ENCODE data around the gene CLEC16A.
A peak's percentile ranks its signal among the peaks of the same experiment; 100 is the strongest.
"Not testable (repeated sequence)": the region's sequence is repeated elsewhere in the genome, so short reads cannot be mapped to it uniquely, and the experiment has no call there.

Gene CLEC16A

DNA sequence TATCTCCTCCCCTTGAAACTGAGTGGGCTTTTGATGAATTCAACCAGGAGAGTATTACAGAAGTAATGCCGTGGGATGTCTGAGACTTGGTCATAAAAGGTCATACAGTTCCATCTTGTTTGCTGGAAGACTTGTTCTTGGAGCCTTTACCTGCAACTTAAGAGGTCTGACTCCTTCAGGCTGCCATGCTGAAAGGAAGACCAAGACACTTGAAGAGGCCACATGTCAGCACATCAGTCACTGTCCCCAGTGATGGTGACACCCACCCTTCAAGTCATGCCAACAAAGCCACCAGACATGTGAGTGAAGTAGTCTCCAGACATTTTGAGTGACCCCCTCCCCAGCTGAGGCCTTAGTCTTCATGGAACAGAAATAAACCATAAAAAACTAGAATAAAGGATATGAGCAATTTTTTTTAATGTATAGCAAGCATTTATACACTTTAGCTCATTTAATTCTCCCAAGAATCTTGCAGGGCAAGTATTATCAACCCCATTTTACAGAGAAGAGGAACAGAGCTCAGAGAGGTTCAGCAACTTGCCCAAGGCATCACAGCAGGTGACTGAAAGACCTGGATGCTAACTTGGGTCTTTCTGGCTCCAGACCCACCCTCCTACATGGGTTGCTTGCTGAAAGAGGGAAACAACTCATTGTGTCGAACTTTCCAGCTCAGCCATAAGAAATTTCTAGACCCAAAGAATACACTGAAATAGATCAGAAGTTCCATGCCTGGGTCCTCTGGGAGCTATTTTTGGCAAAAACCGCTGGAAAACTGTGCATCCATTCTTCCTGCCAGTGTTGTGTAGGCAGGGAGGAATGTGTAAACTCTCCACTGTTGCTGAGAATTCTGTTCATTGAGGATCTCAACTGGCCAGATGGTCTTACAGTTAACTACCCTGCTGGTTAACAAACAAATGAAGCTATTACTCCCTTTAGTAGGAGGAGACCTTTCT is 273.6 kb downstream of the CLEC16A start:
- intact Hi-C loops (cut with DNase I; ENCODE audit: low total_unique reads) = no loop called here
- no peak overlapping the region for H3K4me3 ChIP-seq
- no peak overlapping the region for H3K27ac ChIP-seq
- H3K9me3 ChIP-seq = peaks cover 2 to 23% (median 10%) of the 10 kb centered on the region in 3 donors
- no peak for TF ChIP-seq CTCF (IDR thresholded peaks at IDR 0.05)
- peaks cover 0 to 3% of the 10 kb centered on the region in 2 donors for H3K27me3 ChIP-seq
- DNase-seq = no peak
- H3K4me1 ChIP-seq = no peaks in the 10 kb centered on the region
- no peaks in the 10 kb centered on the region for H3K36me3 ChIP-seq

DNA sequence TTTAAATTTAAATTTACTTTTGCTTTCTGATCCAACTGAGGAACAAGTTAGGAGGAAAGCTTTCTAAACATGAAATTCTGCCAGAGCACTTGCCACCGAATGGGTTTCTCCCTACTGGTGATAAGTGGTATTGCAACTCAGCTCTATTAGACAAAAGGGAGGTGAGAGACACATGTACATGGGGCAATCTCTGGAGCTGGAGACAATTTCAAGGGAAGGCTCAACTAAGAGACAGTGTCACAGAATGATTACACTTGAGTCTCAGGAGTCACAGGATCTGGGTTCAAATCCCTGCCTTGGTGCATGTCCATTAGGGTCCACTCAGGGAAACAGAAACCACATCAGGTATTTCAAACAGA is 274.2 kb downstream of the CLEC16A start:
- H3K36me3 ChIP-seq = no peaks in the 10 kb centered on the region
- peaks cover 2 to 23% (median 10%) of the 10 kb centered on the region in 3 donors for H3K9me3 ChIP-seq
- no peak overlapping the region for H3K4me3 ChIP-seq
- DNase-seq = no peak
- intact Hi-C loops (cut with DNase I; ENCODE audit: low total_unique reads) = no loop called here
- no peaks in the 10 kb centered on the region for H3K27me3 ChIP-seq
- no peak overlapping the region for H3K27ac ChIP-seq
- H3K4me1 ChIP-seq = no peaks in the 10 kb centered on the region
- TF ChIP-seq CTCF (IDR thresholded peaks at IDR 0.05) = peak in 1 of 2 experiments; percentile 20

DNA sequence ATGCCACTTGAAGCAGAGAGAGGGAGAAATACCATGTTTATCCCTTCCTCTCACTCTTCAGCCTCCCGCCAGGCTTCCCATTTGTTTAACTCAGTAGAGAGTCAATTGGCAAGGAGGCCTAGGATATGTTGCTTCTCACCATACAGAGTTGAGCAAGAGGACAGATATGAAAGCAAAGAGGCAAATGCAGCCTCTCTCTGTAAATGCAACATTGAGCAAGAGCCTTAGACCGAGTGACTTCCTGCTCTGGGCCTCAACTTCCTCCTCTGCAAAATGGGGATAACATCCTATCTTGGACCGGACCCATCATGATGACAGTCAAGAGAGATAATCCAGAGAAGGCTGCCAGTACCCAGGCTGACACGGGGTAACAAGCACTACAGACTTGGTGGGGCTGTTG is 274.8 kb downstream of the CLEC16A start:
- no peak overlapping the region for H3K27ac ChIP-seq
- DNase-seq = no peak
- H3K27me3 ChIP-seq = no peaks in the 10 kb centered on the region
- H3K9me3 ChIP-seq = peaks cover 2 to 23% (median 10%) of the 10 kb centered on the region in 3 donors
- intact Hi-C loops (cut with DNase I; ENCODE audit: low total_unique reads) = no loop called here
- H3K36me3 ChIP-seq = no peaks in the 10 kb centered on the region
- H3K4me3 ChIP-seq = no peak overlapping the region
- no peak for TF ChIP-seq CTCF (IDR thresholded peaks at IDR 0.05)
- peaks cover 0 to 5% (median 0%) of the 10 kb centered on the region in 4 donors for H3K4me1 ChIP-seq

DNA sequence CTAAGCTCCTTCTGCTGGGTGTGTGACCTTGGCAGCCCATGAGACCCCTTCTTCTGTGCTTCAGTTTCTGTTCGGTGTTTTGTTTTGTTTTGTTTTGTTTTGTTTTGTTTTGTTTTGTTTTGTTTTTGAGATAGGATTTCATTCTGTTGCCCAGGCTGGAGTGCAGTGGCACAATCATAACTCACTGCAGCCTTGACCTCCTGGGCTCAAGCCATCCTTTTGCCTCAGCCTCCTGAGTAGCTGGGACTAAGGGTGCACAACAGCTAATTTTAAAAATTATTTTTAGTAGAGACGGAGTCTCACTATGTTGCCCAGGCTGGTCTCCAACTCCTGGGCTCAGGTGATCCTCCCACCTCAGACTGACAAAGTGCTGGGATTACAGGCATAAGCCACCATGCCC is 276.1 kb downstream of the CLEC16A start:
- H3K27me3 ChIP-seq; H3K27ac ChIP-seq; DNase-seq; intact Hi-C loops (cut with DNase I; ENCODE audit: low total_unique reads); H3K36me3 ChIP-seq; H3K4me3 ChIP-seq: not testable (repeated sequence)
- H3K4me1 ChIP-seq = peaks cover 0 to 18% (median 3%) of the 10 kb centered on the region in 4 donors
- H3K9me3 ChIP-seq = peaks cover 2 to 23% (median 10%) of the 10 kb centered on the region in 3 donors

GRCh38 chr16:11224096-11224893 is 279.9 kb downstream of the CLEC16A start:
- Histone ChIP-seq H3K9me3 (no peaks in the 10 kb centered on the region), H3K4me1 (peaks cover 0 to 22% (median 6%) of the 10 kb centered on the region in 4 donors), H3K27ac (peak overlapping the region in 1 of 2 donors; percentile 10), H3K4me3 (no peak overlapping the region), H3K36me3 (no peaks in the 10 kb centered on the region), H3K27me3 (no peaks in the 10 kb centered on the region)
- no peak for TF ChIP-seq CTCF (IDR thresholded peaks at IDR 0.05)
- DNase-seq = peak; percentile 84 to 87
- intact Hi-C loops (cut with DNase I; ENCODE audit: low total_unique reads) = no loop called here

Measured in tibial artery (tissue), 4 donors.